GM21786 (cell line): ENCODE measurements around the gene LRRTM1.

Experiments
- ATAC-seq: cut with Tn5 transposase; IDR thresholded peaks from one replicate; pipeline ENCODE4 v1.9.1; 2021; ENCODE audit not compliant: unreplicated experiment

LRRTM1 gene, protein sequence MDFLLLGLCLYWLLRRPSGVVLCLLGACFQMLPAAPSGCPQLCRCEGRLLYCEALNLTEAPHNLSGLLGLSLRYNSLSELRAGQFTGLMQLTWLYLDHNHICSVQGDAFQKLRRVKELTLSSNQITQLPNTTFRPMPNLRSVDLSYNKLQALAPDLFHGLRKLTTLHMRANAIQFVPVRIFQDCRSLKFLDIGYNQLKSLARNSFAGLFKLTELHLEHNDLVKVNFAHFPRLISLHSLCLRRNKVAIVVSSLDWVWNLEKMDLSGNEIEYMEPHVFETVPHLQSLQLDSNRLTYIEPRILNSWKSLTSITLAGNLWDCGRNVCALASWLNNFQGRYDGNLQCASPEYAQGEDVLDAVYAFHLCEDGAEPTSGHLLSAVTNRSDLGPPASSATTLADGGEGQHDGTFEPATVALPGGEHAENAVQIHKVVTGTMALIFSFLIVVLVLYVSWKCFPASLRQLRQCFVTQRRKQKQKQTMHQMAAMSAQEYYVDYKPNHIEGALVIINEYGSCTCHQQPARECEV

DNA sequence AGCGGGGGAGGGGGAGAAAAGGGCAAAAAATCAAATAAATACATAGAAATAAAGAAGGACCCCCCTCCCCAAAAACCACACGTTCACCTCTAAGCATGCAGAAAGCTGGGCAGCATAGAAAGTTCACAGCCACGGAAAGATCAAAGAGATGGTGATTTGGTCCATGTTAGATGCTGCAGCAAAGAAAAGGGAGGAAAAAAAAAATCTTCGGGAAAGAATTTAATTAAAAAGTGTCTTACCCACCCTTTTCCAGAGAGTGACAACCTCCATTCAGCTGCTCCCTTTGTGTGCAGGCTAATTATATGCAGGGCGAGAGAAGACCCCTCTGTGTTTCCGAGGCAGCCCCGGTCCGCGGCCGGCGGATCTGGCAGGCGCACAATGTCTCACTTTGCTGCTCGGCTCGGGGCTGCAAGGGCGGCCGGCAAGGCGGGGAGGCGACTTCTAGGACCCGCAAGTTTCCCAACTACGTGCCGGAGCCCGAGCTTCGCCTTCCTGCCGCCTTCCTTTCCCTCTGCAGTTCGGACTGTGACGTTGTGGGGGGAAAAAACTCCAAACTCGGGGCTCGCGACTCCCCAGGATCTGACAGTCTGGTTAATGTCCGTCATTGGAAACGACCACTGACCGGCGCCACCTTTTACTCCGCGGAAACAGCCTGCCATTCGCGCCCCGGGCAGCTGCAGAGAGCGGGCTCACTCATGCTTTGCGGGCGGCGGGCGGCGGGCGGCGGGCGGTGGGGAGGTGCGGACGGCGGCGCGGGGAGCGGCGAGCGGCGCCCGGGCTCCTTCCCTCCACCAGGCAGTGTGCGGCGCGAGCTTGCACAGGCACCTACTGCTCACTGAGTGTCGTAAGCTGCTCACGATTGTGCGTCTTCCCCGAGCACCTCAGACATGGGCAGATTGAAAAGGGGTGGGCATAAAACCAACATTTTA is at the start of gene LRRTM1:
Gene LRRTM1 (minus strand): TSS at position 844 of the 929 bp plus-strand sequence. CDS start 933 bp downstream, outside the sequence.
- no peak for ATAC-seq

DNA sequence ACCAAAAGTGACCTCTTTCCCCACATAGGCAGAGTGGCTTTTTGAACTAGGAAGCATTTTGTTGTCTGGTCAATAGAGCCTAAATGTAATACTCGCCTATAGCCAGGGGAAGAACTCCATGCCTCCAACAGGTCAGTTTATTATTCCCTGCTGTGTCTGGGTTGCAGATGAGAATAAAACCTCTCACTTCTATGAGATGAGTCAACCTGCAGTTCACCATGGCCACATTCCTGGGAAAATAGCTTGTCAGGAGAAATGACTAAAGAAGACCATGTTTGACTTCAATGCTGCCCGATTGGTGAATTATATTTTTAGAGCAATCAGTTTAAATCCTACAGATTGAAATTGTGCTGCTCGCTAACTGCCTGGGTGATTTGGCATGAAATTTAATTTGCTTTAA is 46.7 kb upstream of the LRRTM1 start:
- ATAC-seq = no peak

DNA sequence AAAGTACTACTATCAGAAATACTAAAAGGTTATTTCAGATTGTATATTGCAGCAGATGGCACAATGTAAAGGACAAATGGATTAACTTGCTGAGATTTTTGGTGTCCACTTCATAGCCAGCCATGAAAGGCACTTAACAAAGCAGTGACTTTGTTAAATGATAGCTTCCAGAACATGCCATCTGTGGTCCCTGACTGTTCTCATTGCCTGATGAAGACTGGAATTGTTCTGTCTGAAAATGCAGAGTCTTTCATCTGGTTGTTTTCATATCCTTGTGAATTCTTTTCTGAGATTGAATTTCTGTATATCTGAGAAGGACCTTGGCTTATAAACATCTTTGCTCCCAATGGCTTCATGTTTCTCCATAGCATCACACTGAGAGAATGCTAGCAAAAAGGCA is 44.4 kb upstream of the LRRTM1 start:
- no peak for ATAC-seq

DNA sequence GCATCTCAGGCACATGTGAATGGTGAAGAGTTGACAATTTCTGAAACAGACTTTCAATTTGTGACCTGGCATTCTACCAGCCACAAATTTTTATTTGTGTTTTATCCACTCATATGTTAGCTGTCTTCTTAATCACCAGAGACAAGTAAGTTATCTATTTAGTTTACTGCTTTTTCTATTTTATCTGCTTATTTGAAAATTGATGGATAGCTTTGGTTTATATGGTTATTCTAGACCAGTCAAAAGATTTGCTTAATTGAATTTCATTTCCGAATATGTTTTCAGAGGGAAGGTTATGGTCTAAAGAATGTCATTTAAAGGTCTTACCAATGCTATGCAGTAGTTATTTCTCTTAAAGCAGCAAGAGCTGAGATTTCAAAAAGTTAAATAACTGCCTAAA is 43.5 kb upstream of the LRRTM1 start:
- no peak for ATAC-seq

DNA sequence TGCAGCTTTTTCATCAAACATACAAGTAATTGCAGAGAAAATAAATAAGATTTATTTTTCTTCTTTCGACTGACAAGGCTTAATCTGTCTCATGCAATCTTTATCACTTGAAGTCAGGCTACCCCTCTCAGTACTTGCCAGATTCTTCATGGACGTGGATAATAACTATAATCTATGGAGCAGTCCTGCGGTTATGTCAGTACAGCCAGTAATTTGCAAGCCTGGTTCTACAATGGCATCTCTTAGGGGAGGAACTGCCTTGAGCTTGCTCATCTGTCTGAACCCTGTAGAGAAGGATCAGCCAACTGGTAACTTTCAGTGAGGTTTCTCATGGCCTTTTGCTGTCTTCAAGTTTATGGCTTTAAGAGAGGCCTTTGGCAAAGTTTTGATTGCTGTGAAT is 35.5 kb upstream of the LRRTM1 start:
- no peak for ATAC-seq

DNA sequence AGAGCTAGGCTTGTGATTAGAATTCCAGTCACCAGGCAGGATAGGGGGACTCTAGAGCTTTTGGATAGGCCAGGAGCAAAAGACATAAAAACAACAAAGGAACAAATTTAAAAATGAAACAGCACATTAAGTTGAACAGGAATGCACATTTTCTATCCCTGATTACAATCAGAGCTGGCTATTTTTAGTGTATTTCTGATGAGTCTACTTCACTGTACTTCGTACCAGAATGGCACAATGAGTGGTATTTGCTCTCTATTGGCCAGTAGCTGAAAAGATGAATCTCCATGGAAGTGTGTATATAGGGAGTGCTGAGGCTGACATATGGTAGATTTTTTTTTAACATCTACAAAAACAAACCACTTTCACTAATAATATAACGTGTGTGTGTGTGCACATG is 34.2 kb upstream of the LRRTM1 start:
- ATAC-seq = no peak

DNA sequence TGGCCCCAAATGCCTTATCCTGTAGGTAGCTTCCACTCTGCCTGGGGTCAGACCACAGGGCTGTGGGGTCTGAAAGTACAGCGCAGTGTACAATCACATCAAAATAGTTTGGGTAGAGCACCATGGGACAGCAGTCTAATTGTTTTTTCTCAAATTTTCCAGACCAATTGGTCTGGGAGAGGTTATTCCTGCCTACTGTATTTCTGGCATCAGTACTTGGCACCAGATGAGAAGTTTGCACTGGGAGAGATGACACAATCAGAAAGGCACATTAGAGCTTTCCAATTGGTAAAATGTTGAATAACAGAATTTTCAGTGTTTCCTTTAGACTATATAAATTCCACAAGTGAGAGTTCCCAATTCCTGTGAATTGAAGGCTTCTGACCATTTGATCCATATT is 30.9 kb upstream of the LRRTM1 start:
- ATAC-seq = no peak

DNA sequence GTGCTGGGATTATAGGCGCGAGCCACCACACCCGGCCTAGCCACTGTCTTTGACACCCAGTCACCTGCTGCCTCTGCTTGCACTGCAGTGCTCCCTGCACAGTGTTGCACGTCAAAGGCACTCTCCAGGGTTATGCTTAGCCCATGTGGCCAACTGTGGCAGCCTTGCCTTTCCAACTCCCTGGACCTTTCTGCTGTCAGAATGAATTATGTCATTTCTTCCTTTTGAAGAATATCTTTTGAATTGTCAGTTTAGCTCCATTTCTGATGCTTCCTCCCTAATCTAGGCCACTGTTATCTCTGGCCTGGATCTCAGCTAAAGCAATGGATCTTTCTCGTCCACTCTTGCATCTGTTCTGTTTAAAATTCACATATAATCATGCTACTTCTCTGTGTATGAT is 29.3 kb upstream of the LRRTM1 start:
- ATAC-seq = no peak

DNA sequence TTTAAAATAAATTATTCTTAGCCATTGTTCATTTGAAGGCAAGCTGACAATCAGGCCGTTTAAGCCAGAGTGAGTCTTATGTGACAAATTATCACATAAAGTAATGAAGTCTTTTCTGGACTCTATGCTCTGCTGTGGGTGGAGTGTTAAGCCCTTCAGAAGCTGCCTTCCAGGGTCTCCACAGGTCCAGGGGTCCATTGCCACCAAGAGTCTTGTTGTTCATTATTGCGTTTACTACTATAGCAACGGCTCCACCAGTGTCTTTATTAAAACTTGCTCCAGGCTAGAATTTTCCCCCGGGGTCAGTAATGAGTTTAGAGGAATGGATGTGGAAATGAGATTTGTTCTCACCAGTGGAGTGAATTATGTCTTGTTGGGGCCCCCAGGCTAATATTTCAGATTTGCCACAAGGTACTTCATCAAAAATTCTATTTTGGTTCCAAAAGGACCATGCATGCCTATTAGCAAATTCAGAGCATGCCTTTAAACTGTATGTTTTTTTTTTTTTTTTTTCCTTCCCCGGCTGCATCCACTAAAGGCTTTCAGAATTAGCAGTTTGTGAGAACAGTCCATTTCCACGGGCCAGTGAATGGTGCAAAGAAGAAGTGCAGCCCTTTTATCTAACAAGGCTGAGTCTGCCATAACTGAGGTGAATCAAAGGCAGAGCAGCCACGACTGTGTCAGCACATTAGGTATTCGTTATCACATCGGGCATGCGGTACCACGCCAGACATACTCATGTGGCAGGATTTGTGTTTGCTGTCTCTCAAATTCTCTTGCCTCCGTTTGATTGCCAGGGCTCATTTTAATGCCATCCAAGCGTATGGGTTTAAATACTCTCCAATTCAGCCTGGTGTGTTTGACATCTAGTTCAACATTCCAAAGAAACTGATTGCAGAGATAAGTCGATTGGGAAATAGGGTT is 26.2 kb upstream of the LRRTM1 start:
- no peak for ATAC-seq

DNA sequence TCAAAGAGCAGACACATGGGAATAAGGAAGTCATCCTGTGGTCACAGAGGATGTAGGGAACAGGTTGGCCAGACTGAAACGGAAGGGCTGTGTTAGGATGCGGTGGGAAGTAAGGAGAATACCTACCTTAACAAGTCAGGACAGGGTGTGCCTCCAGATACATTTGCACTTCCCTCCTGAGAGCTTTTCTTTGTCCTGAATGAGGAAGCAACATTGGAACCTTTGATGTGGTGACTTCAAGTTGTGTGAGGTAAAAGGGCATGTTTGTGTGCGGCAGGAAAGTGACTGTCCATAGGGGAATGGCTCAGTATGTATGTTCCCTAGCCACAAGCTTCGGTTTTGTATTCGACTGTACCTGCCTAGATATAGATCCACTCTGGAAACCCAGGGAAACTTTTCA is 24.9 kb upstream of the LRRTM1 start:
- ATAC-seq = no peak

DNA sequence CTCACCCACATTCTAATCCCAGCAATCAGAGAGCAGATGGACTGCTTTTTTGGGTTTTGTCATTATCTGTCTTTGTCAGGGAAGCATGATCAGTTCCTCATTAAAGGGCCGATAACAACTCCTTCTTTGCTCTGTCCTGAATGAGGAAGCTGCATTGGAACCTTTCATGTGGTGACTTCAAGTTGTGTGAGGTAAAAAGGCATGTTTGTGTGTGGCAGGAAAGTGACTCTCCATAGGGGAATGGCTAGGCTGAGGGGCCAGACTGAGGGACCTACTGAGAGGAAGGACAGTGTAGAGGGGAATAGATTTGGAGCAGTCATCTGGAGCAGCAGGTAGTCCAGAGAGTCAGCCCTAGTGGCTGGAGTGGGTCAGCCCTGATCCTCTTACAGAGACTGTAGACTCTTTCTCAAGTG is 23.6 kb upstream of the LRRTM1 start:
- ATAC-seq = no peak

DNA sequence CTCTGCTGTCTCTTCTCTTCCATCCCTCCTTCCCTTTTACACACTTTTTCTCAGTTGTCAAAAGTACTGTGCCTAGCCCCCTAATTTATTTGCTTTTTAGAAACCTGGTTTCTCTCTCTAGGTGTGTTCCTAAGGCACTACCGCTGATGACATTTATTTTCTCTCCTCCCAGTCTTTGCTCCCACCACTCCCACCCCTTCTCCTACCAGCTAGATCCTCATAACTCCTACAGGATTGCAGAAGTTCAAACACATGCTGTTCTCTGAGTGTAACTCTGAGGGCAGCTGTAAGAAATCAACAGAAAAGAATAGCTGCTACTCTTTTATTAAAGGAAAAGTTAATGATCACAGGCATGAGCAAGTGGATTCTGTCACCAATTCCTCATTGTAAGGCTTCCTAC is 22.3 kb upstream of the LRRTM1 start:
- ATAC-seq = no peak

DNA sequence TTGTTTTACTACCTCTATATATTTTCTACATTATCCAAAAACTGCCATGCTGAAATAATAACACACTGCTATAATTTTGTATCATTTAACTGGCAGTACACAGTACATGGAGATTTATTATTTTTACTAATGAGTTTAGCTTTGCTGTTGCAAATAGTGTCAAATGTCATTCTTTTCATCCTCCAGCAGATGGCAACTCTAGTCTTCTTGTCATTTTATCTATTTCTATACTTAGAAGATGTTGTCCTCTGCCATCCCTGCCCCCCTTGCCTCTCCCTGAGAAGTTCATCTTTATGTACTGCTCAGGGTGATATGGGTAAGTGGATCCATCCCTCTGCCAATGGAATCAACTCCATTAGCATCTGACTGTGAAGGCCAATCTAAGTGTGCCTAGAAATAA is 21.7 kb upstream of the LRRTM1 start:
- no peak for ATAC-seq

DNA sequence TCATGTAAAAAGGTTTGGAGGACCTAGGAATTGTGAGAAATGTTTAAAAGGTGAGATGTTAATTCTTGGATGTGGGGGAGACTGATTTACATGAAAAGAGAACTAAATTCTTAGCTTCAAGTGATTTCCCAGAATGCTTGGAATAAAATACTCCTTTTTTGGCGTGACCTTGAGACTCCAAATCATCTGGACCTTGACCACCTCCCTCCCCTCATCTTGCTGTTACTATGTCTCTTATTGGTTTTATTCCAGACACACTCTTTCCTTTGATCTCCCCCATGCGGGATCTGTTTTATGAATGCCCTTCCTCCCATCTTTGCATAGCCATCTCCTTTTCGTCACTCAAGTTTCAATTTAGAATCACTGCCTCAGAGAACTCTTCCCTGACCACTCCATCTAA is 20.0 kb upstream of the LRRTM1 start:
- ATAC-seq = no peak

DNA sequence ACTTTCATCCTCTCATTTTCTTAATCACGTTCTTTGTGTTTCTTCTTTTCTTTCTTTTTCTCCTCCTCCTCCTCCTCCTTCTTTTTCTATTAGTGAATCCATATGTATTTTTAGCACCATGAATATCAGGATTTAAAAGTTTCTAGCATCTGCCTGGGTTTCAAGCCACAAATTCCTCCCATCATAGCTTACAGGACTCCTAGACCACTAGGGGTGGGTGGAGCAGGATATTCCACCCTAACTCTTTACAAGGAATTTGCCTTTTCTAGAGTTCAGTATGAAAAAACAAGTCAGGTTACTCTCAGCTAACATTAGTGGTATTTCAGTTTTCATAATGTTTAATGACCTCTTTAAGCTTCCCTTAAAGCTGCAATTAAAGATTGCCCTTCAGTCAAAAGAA is 19.1 kb upstream of the LRRTM1 start:
- ATAC-seq = no peak

DNA sequence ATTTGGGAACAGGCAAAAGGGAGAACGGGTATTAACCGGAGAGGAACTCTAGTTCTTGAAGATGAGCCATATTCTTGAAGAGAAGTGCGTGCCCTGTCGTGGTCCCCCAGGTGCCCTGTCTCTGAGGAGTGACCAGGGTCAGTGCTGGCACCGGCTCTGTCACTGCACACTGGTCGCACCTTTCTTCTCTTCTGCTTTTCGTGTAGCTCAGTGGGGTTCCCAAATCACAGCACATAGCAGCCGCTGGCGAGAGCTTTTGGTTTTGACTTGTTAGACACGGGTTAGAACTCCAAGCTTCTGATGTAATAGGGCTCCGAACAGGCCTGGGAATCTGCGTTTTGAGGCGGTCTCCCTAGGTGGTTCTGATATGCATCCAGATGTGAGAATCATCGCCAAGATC is 18.4 kb upstream of the LRRTM1 start:
- no peak for ATAC-seq

DNA sequence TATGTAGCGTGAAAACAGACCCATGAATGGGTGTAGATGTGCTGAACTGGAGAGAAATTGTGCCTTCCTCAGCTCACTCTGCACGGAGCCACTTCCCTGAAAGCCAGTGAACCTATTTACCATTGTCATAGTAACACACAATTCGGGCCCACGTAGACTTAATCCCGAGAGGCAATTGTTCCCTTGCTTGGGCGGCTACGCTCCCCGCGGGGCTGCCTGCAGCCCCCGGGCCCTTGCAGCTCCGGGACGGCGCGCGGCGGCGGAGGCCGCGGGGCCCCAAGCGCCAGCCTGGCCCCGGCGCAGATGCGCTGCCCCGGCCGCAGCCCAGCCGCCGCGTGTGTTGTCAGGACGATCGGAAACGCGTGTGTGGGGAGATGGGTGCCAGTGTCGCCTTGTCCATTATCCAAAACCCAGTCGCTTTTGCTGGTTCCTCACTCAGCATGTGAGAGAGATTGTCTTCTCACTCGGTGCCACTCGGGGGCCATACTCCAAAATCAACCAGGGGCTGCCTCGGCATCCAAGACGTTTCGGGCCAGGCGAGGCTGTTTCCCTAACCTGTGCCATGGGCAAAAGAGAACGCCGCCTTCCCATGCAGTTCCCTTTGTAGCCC is 17.9 kb upstream of the LRRTM1 start:
- no peak for ATAC-seq

DNA sequence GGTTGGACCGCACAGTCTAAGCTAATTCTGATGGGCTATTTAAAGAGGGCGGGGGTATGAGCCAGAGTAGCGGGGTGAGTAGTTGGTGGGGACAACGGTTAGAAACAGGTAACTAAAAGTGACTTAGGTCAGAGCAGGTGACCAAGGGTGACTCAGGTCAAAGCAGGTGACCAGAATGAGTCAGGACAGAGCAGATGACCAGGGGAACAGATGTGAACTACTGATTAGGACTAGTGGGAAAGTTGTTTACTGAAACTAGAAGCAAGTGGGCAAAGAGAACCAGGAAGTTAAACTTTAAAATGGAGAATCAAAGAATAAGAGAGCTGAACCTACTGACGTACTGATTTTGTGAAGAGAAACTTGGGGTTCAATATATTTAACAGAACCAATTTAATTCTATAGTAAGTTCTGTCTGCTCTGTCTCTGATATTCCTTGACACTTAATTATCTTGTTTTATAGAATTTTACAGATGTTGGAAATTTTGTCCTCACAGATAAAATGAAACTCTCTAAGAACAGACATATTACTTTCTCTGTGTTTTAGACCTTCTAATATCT is 7.8 kb upstream of the LRRTM1 start:
- ATAC-seq = no peak

DNA sequence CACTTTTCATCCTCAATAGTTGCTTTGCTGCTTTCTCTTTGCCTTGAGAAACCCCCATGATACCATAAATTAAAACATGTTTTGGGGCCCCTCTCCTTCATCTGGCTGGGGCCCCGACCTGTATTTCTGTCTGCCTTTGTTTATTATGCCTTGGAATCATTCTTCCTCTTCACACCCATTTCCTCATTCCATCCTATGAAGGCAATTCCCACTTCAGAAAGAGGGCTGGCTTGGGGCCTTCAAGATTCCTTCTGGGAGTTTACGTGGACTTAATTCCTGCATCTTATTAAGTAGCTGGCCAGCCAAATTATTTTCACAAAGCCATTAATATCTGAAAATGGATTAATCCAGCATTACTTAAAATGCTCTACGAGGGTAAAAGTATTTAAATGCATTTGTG is 6.8 kb upstream of the LRRTM1 start:
- no peak for ATAC-seq
